Measurements from ENCODE around the gene GPR152.

Gene GPR152

GRCh38 chr11:67452141-67452952 is at the start of gene GPR152:
Gene GPR152, minus strand, starts transcription at chr11:67452729. Its CDS starts 5 bp downstream, at chr11:67452724.
- no peak for DNase-seq

- DNase-seq: no peak
Observed at GRCh38 chr11:67501854-67502253, 49.3 kb upstream of the GPR152 start.

- no peak for DNase-seq
Observed at GRCh38 chr11:67500831-67501715, 48.5 kb upstream of the GPR152 start.

GRCh38 chr11:67500484-67500821 is 47.9 kb upstream of the GPR152 start:
- no peak for DNase-seq

GRCh38 chr11:67499808-67500483 is 47.4 kb upstream of the GPR152 start:
- DNase-seq: no peak

- no peak for DNase-seq
Observed at GRCh38 chr11:67498544-67498972, 46.0 kb upstream of the GPR152 start.

- no peak for DNase-seq
Observed at GRCh38 chr11:67497656-67498291, 45.2 kb upstream of the GPR152 start.

- DNase-seq: no peak
Observed at GRCh38 chr11:67496113-67496512, 43.6 kb upstream of the GPR152 start.

GRCh38 chr11:67495234-67496005 is 42.9 kb upstream of the GPR152 start:
- no peak for DNase-seq

GRCh38 chr11:67494371-67495233 is 42.1 kb upstream of the GPR152 start:
- DNase-seq: no peak

GRCh38 chr11:67493548-67494370 is 41.2 kb upstream of the GPR152 start:
- no peak for DNase-seq

- DNase-seq: no peak
Observed at GRCh38 chr11:67492801-67493547, 40.4 kb upstream of the GPR152 start.

GRCh38 chr11:67492069-67492727 is 39.7 kb upstream of the GPR152 start:
- DNase-seq: no peak

- DNase-seq: no peak
Observed at GRCh38 chr11:67491276-67492068, 38.9 kb upstream of the GPR152 start.

- no peak for DNase-seq
Observed at GRCh38 chr11:67490727-67491065, 38.2 kb upstream of the GPR152 start.

- no peak for DNase-seq
Observed at GRCh38 chr11:67489885-67490726, 37.6 kb upstream of the GPR152 start.
